Measurements from ENCODE around the gene FOXK1. TPM values are rescaled to one million over a fixed set of nuclear protein-coding genes. Genes with fewer than 3 reads are reported as not detected.
A peak's percentile ranks its signal among the peaks of the same experiment; 100 is the strongest.

FOXK1 gene
- total and polyA plus RNA-seq, 9 of the 15 experiments (the other 6 are each of a cell fraction or from before 2014, with no cell fraction given): 0.32 to 45.5 (median 8.1) TPM

GRCh38 chr7:4633012-4633411 is 49.1 kb upstream of the FOXK1 start:
- Histone ChIP-seq H3K9me1 (ENCODE audit: control insufficient read depth, insufficient read depth, low read length) (no peaks in the 10 kb centered on the region), H2AFZ (ENCODE audit: low read depth, low read length) (0 out of 2 replicates have a peak overlapping the region, but pooled peaks have one; percentile 19), H3K79me2 (ENCODE audit: control insufficient read depth, insufficient read depth, low read length) (no peaks in the 10 kb centered on the region), H3K9me3 (replicated peaks; ENCODE audit: control insufficient read depth, insufficient read depth, low read depth, low read length) (no peaks in the 10 kb centered on the region), H3K27ac (ENCODE audit: extremely low read depth, low read depth, low read length) (no peak overlapping the region; the same call in 2 of the 3 replicates), H3K4me2 (ENCODE audit: insufficient read depth, low read length) (no peak overlapping the region), H3K27me3 (ENCODE audit: control insufficient read depth in 2 of 2, insufficient read depth in 2 of 2, low read length in 2 of 2) (no peaks in the 10 kb centered on the region), H3K4me1 (replicated peaks in 1 of 2; ENCODE audit: control insufficient read depth in 2 of 2, insufficient read depth in 2 of 2, low read length in 2 of 2) (peaks cover 0 to 9% of the 10 kb centered on the region in 2 experiments; a peak in 3 of 5 replicates), H4K20me1 (replicated peaks; ENCODE audit: control insufficient read depth, insufficient read depth, low read length) (no peaks in the 10 kb centered on the region), H3K9ac (ENCODE audit: insufficient read depth in 1 of 2, low read depth in 2 of 2, low read length in 2 of 2) (no peak overlapping the region), H3K36me3 (ENCODE audit: control insufficient read depth, insufficient read depth, low read length) (no peaks in the 10 kb centered on the region), H3K4me3 (no peak overlapping the region)
- ATAC-seq: peak; percentile 86
- FAIRE-seq: peak; percentile 89
- no TSS peak for BruUV-seq (replicated peaks)
- peak; percentile 48 to 82 (median 68) for DNase-seq (ENCODE audit: extremely low read depth in 1 of 4, low spot score in 3 of 4)
- ChIA-PET POLR2A (no interaction called here), CTCF (ENCODE audit: low intra/inter-chr PET ratio) (interaction anchor here (1.8 to 2.8 kb wide), 2 partner anchors 20 to 22 kb away, joined by 9 to 30 read pairs; no protein-coding TSS in a partner anchor)
- in situ Hi-C loops (cut with MboI) (no loop called here), intact Hi-C loops (cut with micrococcal nuclease) (loop anchor here (2.0 kb wide), 1 partner anchor 70 kb away; no protein-coding TSS in a partner anchor)
- WGBS (ENCODE audit: insufficient coverage, low coverage, missing lambda C conversion rate): 13% methylated on average over 3 of the region's 3 CpGs
- TF ChIP-seq ZNF324 (CRISPR knock-in tag; IDR thresholded peaks at IDR 0.05): no peak
- peak in 1 of 2 experiments; percentile 77; a peak in 2 of 4 replicates for TF ChIP-seq RCOR1 (IDR thresholded peaks at IDR 0.05; ENCODE audit: borderline replicate concordance in 1 of 2, low read depth in 2 of 2, low read length in 2 of 2)
- no peak for TF ChIP-seq HDAC1 (IDR thresholded peaks at IDR 0.05)
- TF ChIP-seq CHD2 (IDR thresholded peaks at IDR 0.05; ENCODE audit: low read depth, low read length): no peak
- TF ChIP-seq ZBTB8A (IDR thresholded peaks at IDR 0.05; ENCODE audit: partially characterized antibody): no peak
- 0 out of 4 replicates have a peak, but pooled peaks of 1 of the 2 experiments have one; percentile 16 for TF ChIP-seq TBL1XR1 (IDR thresholded peaks at IDR 0.05; ENCODE audit: low read length in 2 of 2)
- TF ChIP-seq ZBTB7A (IDR thresholded peaks at IDR 0.05; ENCODE audit: borderline replicate concordance, control insufficient read depth, low read depth, low read length): no peak
- 0 out of 2 replicates have a peak, but pooled peaks have one; percentile 40 for TF ChIP-seq SMARCC2 (IDR thresholded peaks at IDR 0.05; ENCODE audit: low read depth)
- TF ChIP-seq FOSL1 (tag; conservative IDR thresholded peaks at IDR 0.05): peak; percentile 88
- TF ChIP-seq MEIS2 (IDR thresholded peaks at IDR 0.05; ENCODE audit: partially characterized antibody): no peak
- TF ChIP-seq CBX3 (IDR thresholded peaks at IDR 0.05; ENCODE audit: borderline replicate concordance in 1 of 2, low read length in 2 of 2): peak in 1 of 2 experiments; percentile 39; a peak in 1 of 3 replicates
- TF ChIP-seq ZC3H4 (CRISPR knock-in tag; IDR thresholded peaks at IDR 0.05; ENCODE audit: borderline replicate concordance): no peak
- peak; percentile 69 to 81 for TF ChIP-seq FOXK2 (conservative IDR thresholded peaks at IDR 0.05 in 1 of 2, IDR thresholded peaks at IDR 0.05 in 1 of 2; ENCODE audit: low read depth in 2 of 2)
- no peak for TF ChIP-seq ZNF592 (IDR thresholded peaks at IDR 0.05)
- TF ChIP-seq SAFB2 (IDR thresholded peaks at IDR 0.05; ENCODE audit: borderline replicate concordance, low read depth, low read length, severe bottlenecking): no peak
- peak; percentile 77 for TF ChIP-seq ZEB2 (IDR thresholded peaks at IDR 0.05)
- TF ChIP-seq NFIC (IDR thresholded peaks at IDR 0.05): peak; percentile 15; the same call in 1 of the 2 replicates
- TF ChIP-seq MAFG (tag; conservative IDR thresholded peaks at IDR 0.05): peak; percentile 87

All from K562 (cell line).